ENCODE data around the gene DTD2.

Gene DTD2

GRCh38 chr14:31403707-31404106, 53.6 kb downstream of the DTD2 start:
- DNase-seq: no peak

- DNase-seq: no peak
Measured at GRCh38 chr14:31402764-31403439, 54.4 kb downstream of the DTD2 start.

- DNase-seq: no peak
Measured at GRCh38 chr14:31401369-31401932, 55.9 kb downstream of the DTD2 start.

GRCh38 chr14:31400031-31400638, 57.2 kb downstream of the DTD2 start:
- DNase-seq: no peak
